A673 (cell line): ENCODE measurements around the gene KIF5C. TPM values are rescaled to one million over a fixed set of nuclear protein-coding genes. Genes with fewer than 3 reads are reported as not detected.

Experiments used
- BruUV-seq: library from RNA; stranded (reverse); fragments of 400-500 nt; replicated peaks from 2 replicates; lab custom pipeline; 2021; lab: Mats Ljungman, UMichigan
- CTCF ChIA-PET: fragments of 300-600 bp; sonication (Branson Sonifier 250); formaldehyde crosslinking; loops from one replicate; lab custom pipeline; 2022; ENCODE audit warnings: antibody characterized with exemption; lab: Charles Lee
- POLR2A ChIA-PET: fragments of 300-600 bp; sonication (Branson Sonifier 250); formaldehyde crosslinking; loops from one replicate; lab custom pipeline; 2022; ENCODE audit warnings: antibody characterized with exemption; ENCODE audit not compliant: low non-redundant PET; lab: Charles Lee
- DNase-seq: peaks from one replicate; pipeline ENCODE4 v3.0.0-alpha.2; 2015; ENCODE audit warnings: low spot score
- H3K27ac ChIP-seq: fragments of 200-600 bp; sonication (generic); 2 replicates; pipeline ENCODE4 v1.5.1; 2016; ENCODE audit warnings: mixed run types, low read depth, mild to moderate bottlenecking, mixed read lengths, antibody characterized with exemption, low read length; ENCODE audit not compliant: poor library complexity, severe bottlenecking
- H3K27me3 ChIP-seq: fragments of 200-600 bp; sonication (generic); replicated peaks from 2 replicates; pipeline ENCODE4 v1.6.1; 2017; ENCODE audit warnings: mixed run types, low read depth, mild to moderate bottlenecking, mixed read lengths, antibody characterized with exemption, low read length; ENCODE audit not compliant: insufficient read depth, poor library complexity
- H3K36me3 ChIP-seq: fragments of 200-600 bp; sonication (generic); 2 replicates; pipeline ENCODE4 v1.6.1; 2016; ENCODE audit warnings: mixed run types, mild to moderate bottlenecking, mixed read lengths, antibody characterized with exemption, low read length; ENCODE audit not compliant: insufficient read depth, poor library complexity, severe bottlenecking
- H3K4me1 ChIP-seq: fragments of 200-600 bp; sonication (generic); 2 replicates; pipeline ENCODE4 v1.6.1; 2017; ENCODE audit warnings: mixed run types, mild to moderate bottlenecking, mixed read lengths, antibody characterized with exemption, low read length; ENCODE audit not compliant: insufficient read depth, poor library complexity, severe bottlenecking
- H3K4me3 ChIP-seq: fragments of 200-600 bp; sonication (generic); 2 replicates; pipeline ENCODE4 v1.5.1; 2016; ENCODE audit warnings: low read depth, mixed run types, mild to moderate bottlenecking, mixed read lengths, low read length; ENCODE audit not compliant: poor library complexity, severe bottlenecking
- H3K9me3 ChIP-seq: fragments of 200-600 bp; sonication (generic); 2 replicates; pipeline ENCODE4 v1.6.1; 2016; ENCODE audit warnings: mixed run types, low read depth, mild to moderate bottlenecking, mixed read lengths, antibody characterized with exemption, low read length; ENCODE audit not compliant: poor library complexity, severe bottlenecking
- EZH2 ChIP-seq: fragments of 200-600 bp; sonication (generic); IDR thresholded peaks from 2 replicates; pipeline ENCODE4 v1.6.1; 2017; ENCODE audit warnings: borderline replicate concordance, low read depth, mild to moderate bottlenecking, mixed read lengths, antibody characterized with exemption, low read length; ENCODE audit not compliant: poor library complexity, severe bottlenecking
- intact Hi-C: fragments of 100-400 bp; cut with micrococcal nuclease; formaldehyde crosslinking; loops from one replicate; pipeline ENCODE4 v1.10.0; 2022; ENCODE audit not compliant: unreplicated experiment
- total RNA-seq: library from RNA; stranded (reverse); gene quantifications from 2 replicates; pipeline ENCODE4 v1.2.3, GENCODE V29; 2021
- TF ChIP-seq, protein P1 (sequence below): fragments of 300-800, 200-600 bp; sonication (generic); conservative IDR thresholded peaks from 2 replicates; pipeline ENCODE4 v1.5.1; 2017; ENCODE audit warnings: low read depth, mild to moderate bottlenecking, antibody characterized with exemption, low read length, moderate library complexity, mixed read lengths

The KIF5C gene
- total RNA-seq, 1 experiment from 2014 or later, result 0.58 TPM

DNA sequence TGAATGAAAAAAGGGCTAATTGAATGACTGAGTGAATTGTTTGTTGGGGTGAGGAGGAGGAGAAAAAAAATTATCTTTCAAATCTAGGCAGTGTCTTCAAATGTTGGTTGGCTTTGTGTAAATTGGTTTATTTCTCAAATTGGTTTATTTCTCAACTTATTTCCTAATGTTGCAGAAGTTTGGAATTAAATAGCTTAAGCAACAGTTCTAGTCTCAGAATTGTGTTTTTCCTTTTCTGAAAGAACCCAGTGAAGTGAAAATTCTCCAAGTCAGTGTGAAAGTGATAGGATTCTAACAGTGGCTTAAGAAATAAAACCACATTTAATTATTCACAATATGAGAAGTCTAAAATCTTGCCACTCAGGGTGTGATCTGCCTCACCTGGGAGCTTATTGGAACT is 108.9 kb downstream of the KIF5C start:
- ChIA-PET CTCF (no interaction called here), POLR2A (no interaction called here)
- H3K4me1 ChIP-seq, result no peaks in the 10 kb centered on the region
- no peak for TF ChIP-seq EZH2
- TF ChIP-seq, protein P1, sequence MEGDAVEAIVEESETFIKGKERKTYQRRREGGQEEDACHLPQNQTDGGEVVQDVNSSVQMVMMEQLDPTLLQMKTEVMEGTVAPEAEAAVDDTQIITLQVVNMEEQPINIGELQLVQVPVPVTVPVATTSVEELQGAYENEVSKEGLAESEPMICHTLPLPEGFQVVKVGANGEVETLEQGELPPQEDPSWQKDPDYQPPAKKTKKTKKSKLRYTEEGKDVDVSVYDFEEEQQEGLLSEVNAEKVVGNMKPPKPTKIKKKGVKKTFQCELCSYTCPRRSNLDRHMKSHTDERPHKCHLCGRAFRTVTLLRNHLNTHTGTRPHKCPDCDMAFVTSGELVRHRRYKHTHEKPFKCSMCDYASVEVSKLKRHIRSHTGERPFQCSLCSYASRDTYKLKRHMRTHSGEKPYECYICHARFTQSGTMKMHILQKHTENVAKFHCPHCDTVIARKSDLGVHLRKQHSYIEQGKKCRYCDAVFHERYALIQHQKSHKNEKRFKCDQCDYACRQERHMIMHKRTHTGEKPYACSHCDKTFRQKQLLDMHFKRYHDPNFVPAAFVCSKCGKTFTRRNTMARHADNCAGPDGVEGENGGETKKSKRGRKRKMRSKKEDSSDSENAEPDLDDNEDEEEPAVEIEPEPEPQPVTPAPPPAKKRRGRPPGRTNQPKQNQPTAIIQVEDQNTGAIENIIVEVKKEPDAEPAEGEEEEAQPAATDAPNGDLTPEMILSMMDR, result no peak
- no peak for DNase-seq
- H3K27ac ChIP-seq, result no peak overlapping the region
- no peaks in the 10 kb centered on the region for H3K36me3 ChIP-seq
- H3K9me3 ChIP-seq, result no peaks in the 10 kb centered on the region
- intact Hi-C loops, result loop anchor here (10.0 kb wide), 1 partner anchor 469 kb away; no protein-coding TSS in a partner anchor
- no peak overlapping the region for H3K4me3 ChIP-seq
- no peaks in the 10 kb centered on the region for H3K27me3 ChIP-seq
- BruUV-seq, result no TSS peak

DNA sequence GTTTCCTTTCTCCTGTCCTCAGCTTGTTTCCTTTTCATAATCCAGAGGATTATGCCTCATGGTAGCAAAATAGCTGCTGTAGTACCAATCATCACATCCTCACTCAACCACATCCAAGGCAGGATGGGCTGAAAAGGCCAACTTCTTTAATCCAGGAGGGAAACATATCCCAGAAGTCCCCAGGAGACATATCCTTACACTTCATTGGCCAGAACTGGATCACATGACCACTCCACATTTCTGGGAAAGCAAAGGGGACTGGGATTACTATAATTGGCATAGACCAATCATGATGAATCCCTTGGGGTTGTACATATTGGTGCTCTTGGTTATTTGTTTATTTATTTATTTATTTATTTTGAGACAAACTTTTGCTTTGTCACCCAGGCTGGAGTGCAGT is 109.4 kb downstream of the KIF5C start:
- TF ChIP-seq EZH2, result no peak
- TF ChIP-seq, protein P1, result no peak
- H3K4me1 ChIP-seq, result no peaks in the 10 kb centered on the region
- no peaks in the 10 kb centered on the region for H3K9me3 ChIP-seq
- H3K27ac ChIP-seq, result no peak overlapping the region
- ChIA-PET POLR2A (no interaction called here), CTCF (no interaction called here)
- no peak for DNase-seq
- H3K27me3 ChIP-seq, result no peaks in the 10 kb centered on the region
- H3K4me3 ChIP-seq, result no peak overlapping the region
- intact Hi-C loops, result loop anchor here (10.0 kb wide), 1 partner anchor 470 kb away; no protein-coding TSS in a partner anchor
- no TSS peak for BruUV-seq
- no peaks in the 10 kb centered on the region for H3K36me3 ChIP-seq

DNA sequence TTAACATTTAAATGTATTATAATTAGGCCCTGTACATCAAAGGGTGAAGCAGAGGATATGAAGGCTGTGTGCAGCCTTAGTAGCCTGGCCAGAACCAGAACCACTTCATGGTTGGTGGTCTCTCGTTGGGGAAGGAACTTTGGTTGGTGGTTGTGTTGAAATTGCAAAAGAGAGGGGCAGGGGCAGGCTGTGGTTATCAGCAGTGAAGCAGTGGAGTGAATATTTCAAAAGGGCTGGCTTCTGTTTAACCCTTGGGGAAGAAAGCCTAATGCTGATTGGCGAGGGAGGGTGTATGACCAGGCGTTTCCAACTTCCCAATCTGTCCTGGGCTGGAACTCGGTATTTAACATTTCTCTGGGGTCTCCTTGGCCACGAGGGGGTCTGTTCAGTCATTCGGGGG is 112.3 kb downstream of the KIF5C start:
- Histone ChIP-seq H3K9me3 (no peaks in the 10 kb centered on the region), H3K27me3 (no peaks in the 10 kb centered on the region), H3K27ac (no peak overlapping the region), H3K36me3 (no peaks in the 10 kb centered on the region), H3K4me1 (no peaks in the 10 kb centered on the region), H3K4me3 (no peak overlapping the region)
- intact Hi-C loops, result loop anchor here (10.0 kb wide), 1 partner anchor 472 kb away; no protein-coding TSS in a partner anchor
- no peak for DNase-seq
- BruUV-seq, result no TSS peak
- no peak for TF ChIP-seq EZH2
- TF ChIP-seq, protein P1, result no peak
- ChIA-PET CTCF (no interaction called here), POLR2A (no interaction called here)
